ENCODE measurements around the gene IQUB. TPM values are rescaled to one million over a fixed set of nuclear protein-coding genes. Genes with fewer than 3 reads are reported as not detected.

Gene IQUB
- total and polyA plus RNA-seq, 2 donors (not counting 3 experiments of a cell fraction or from before 2014, with no cell fraction given), result 0.01 TPM; not detected in 1

- H3K9me1 ChIP-seq (replicated peaks; ENCODE audit: control insufficient read depth, extremely low read depth, insufficient read depth, low read length), result no peaks in the 10 kb centered on the region
- no peak overlapping the region for H3K9ac ChIP-seq (replicated peaks; ENCODE audit: extremely low read depth, insufficient read depth, low read length)
- no peaks in the 10 kb centered on the region for H3K36me3 ChIP-seq (ENCODE audit: control insufficient read depth in 2 of 2, extremely low read depth in 1 of 2, insufficient read depth in 2 of 2, low read length in 2 of 2)
- FAIRE-seq (no peak), DNase-seq (ENCODE audit: low read depth, low spot score) (no peak)
- no peaks in the 10 kb centered on the region for H3K9me3 ChIP-seq (replicated peaks; ENCODE audit: control insufficient read depth, insufficient read depth, low read length)
- H3K27ac ChIP-seq (ENCODE audit: insufficient read depth, low read depth, low read length), result no peak overlapping the region
- ChIA-PET CTCF (interaction anchor here (1.1 kb wide), 1 partner anchor 15 kb away, joined by 3 read pairs; no protein-coding TSS in a partner anchor), POLR2A (no interaction called here)
- no peaks in the 10 kb centered on the region for H4K20me1 ChIP-seq (replicated peaks; ENCODE audit: control insufficient read depth, extremely low read depth, insufficient read depth, low read length)
- TF ChIP-seq EZH2 (IDR thresholded peaks at IDR 0.05; ENCODE audit: borderline replicate concordance, low read depth, low read length, severe bottlenecking) (no peak), CTCF (IDR thresholded peaks at IDR 0.05; ENCODE audit: extremely low read depth in 1 of 2, insufficient read depth in 1 of 2, low read depth in 1 of 2, low read length in 2 of 2) (no peak), POLR2A (IDR thresholded peaks at IDR 0.05; ENCODE audit: low read depth, low read length) (no peak)
- H3K4me3 ChIP-seq (replicated peaks in 1 of 3; ENCODE audit: insufficient read depth in 1 of 3, low read depth in 1 of 3, low read length in 3 of 3), result no peak overlapping the region
- H3K4me1 ChIP-seq (ENCODE audit: control insufficient read depth, extremely low read depth, insufficient read depth, low read length), result no peaks in the 10 kb centered on the region
- intact Hi-C loops (cut with micrococcal nuclease) (no loop called here), dilution Hi-C loops (cut with MboI; ENCODE audit: extremely low pct_ligation_motif_present, low sequenced_read_pairs) (no loop called here)
- no TSS peak for BruUV-seq (replicated peaks)
- no peak overlapping the region for H3K4me2 ChIP-seq (ENCODE audit: insufficient read depth, low read length)
- H3K27me3 ChIP-seq (ENCODE audit: control insufficient read depth in 2 of 2, insufficient read depth in 2 of 2, low read length in 2 of 2), result no peaks in the 10 kb centered on the region
- H2AFZ ChIP-seq (ENCODE audit: low read depth, low read length), result no peak overlapping the region
- no peaks in the 10 kb centered on the region for H3K79me2 ChIP-seq (ENCODE audit: control insufficient read depth, insufficient read depth, low read length)
Observed at GRCh38 chr7:123455965-123456470, 78.4 kb downstream of the IQUB start.

GRCh38 chr7:123440101-123440548 is 94.3 kb downstream of the IQUB start:
- intact Hi-C loops (cut with micrococcal nuclease), result no loop called here
- FAIRE-seq, result no peak
- CTCF ChIA-PET, result no interaction called here

More at GRCh38 chr7:123440101-123440548, 94.3 kb downstream of the IQUB start:
- Histone ChIP-seq H3K4me2 (ENCODE audit: insufficient read depth, low read length) (no peak overlapping the region), H3K79me2 (ENCODE audit: control insufficient read depth, insufficient read depth, low read length) (no peaks in the 10 kb centered on the region), H3K9me3 (replicated peaks; ENCODE audit: control insufficient read depth, insufficient read depth, low read length) (no peaks in the 10 kb centered on the region), H3K9me1 (replicated peaks; ENCODE audit: control insufficient read depth, extremely low read depth, insufficient read depth, low read length) (no peaks in the 10 kb centered on the region), H3K27ac (ENCODE audit: insufficient read depth, low read depth, low read length) (no peak overlapping the region), H2AFZ (ENCODE audit: low read depth, low read length) (no peak overlapping the region), H3K36me3 (ENCODE audit: control insufficient read depth in 2 of 2, extremely low read depth in 1 of 2, insufficient read depth in 2 of 2, low read length in 2 of 2) (no peaks in the 10 kb centered on the region), H3K4me1 (ENCODE audit: control insufficient read depth, extremely low read depth, insufficient read depth, low read length) (no peaks in the 10 kb centered on the region), H3K9ac (replicated peaks; ENCODE audit: extremely low read depth, insufficient read depth, low read length) (no peak overlapping the region), H3K27me3 (ENCODE audit: control insufficient read depth in 2 of 2, insufficient read depth in 2 of 2, low read length in 2 of 2) (no peaks in the 10 kb centered on the region), H4K20me1 (replicated peaks; ENCODE audit: control insufficient read depth, extremely low read depth, insufficient read depth, low read length) (no peaks in the 10 kb centered on the region), H3K4me3 (replicated peaks in 1 of 3; ENCODE audit: insufficient read depth in 1 of 3, low read depth in 1 of 3, low read length in 3 of 3) (no peak overlapping the region)
- no TSS peak for BruUV-seq (replicated peaks)
- POLR2A ChIA-PET, result no interaction called here
- dilution Hi-C loops (cut with MboI; ENCODE audit: extremely low pct_ligation_motif_present, low sequenced_read_pairs), result no loop called here
- no peak for DNase-seq (ENCODE audit: low read depth, low spot score)
- TF ChIP-seq MAX (IDR thresholded peaks at IDR 0.05; ENCODE audit: insufficient read depth, insufficient read length) (no peak), CTCF (IDR thresholded peaks at IDR 0.05; ENCODE audit: extremely low read depth in 1 of 2, insufficient read depth in 1 of 2, low read depth in 1 of 2, low read length in 2 of 2) (no peak), POLR2AphosphoS5 (IDR thresholded peaks at IDR 0.05; ENCODE audit: insufficient read depth, low read depth, low read length) (no peak), FOS (IDR thresholded peaks at IDR 0.05; ENCODE audit: borderline replicate concordance, insufficient read depth, low read length) (no peak), GATA2 (IDR thresholded peaks at IDR 0.05; ENCODE audit: insufficient read depth, insufficient read length, low read depth, low read length) (no peak), MYC (IDR thresholded peaks at IDR 0.05; ENCODE audit: low read depth, low read length) (no peak), JUN (IDR thresholded peaks at IDR 0.05; ENCODE audit: borderline replicate concordance, insufficient read depth, insufficient read length, low read depth) (no peak), EZH2 (IDR thresholded peaks at IDR 0.05; ENCODE audit: borderline replicate concordance, low read depth, low read length, severe bottlenecking) (no peak), POLR2A (IDR thresholded peaks at IDR 0.05; ENCODE audit: low read depth, low read length) (no peak)

Data from endothelial cell of umbilical vein (primary cell).